K562 (cell line): ENCODE measurements around the gene APOL3. TPM values are rescaled to one million over a fixed set of nuclear protein-coding genes. Genes with fewer than 3 reads are reported as not detected.

Experiments
- ATF2 ChIP-seq: sonication (generic); formaldehyde crosslinking; IDR thresholded peaks from 2 replicates; pipeline ENCODE4 v1.8.1; 2022; ENCODE audit warnings: missing genetic modification reagents
- CREBBP ChIP-seq: IDR thresholded peaks from one replicate; pipeline ENCODE4 v1.6.1; 2012; ENCODE audit warnings: low read depth, mild to moderate bottlenecking, control low read depth, inconsistent platforms, low read length
- CTCFL ChIP-seq: IDR thresholded peaks from 2 replicates; pipeline ENCODE4 v1.6.1; 2011; ENCODE audit warnings: borderline replicate concordance, low read depth, mild to moderate bottlenecking, moderate library complexity, low read length; ENCODE audit not compliant: insufficient read depth, poor library complexity, severe bottlenecking
- DPF2 ChIP-seq: fragments of 450-650 bp; IDR thresholded peaks from 2 replicates; pipeline ENCODE4 v1.6.1; 2016
- ELK1 ChIP-seq: sonication (generic); formaldehyde crosslinking; IDR thresholded peaks from 2 replicates; pipeline ENCODE4 v1.8.1; 2022; ENCODE audit warnings: missing genetic modification reagents
- ESRRA ChIP-seq: fragments of 450-650 bp; IDR thresholded peaks from 2 replicates; pipeline ENCODE4 v1.6.1; 2014; ENCODE audit warnings: low read depth, mild to moderate bottlenecking, moderate library complexity, borderline replicate concordance
- HDAC2 ChIP-seq: fragments of 450-650 bp; IDR thresholded peaks from 2 replicates; pipeline ENCODE4 v1.6.1; 2016; ENCODE audit warnings: mild to moderate bottlenecking
- HNRNPL ChIP-seq: fragments of 200-400 bp; formaldehyde crosslinking; IDR thresholded peaks from 2 replicates; pipeline ENCODE4 v1.6.1; 2017; ENCODE audit warnings: low read depth, mild to moderate bottlenecking, low read length
- KLF6 ChIP-seq: fragments of 250-450 bp; sonication (Bioruptor Pico); IDR thresholded peaks from 2 replicates; pipeline ENCODE4 v1.4.0; 2020; ENCODE audit warnings: mild to moderate bottlenecking, moderate library complexity, borderline replicate concordance
- MTA3 ChIP-seq: fragments of 450-650 bp; formaldehyde crosslinking; IDR thresholded peaks from 2 replicates; pipeline ENCODE4 v1.6.1; 2017; ENCODE audit warnings: mild to moderate bottlenecking, borderline replicate concordance
- PCBP1 ChIP-seq: fragments of 200-400 bp; formaldehyde crosslinking; IDR thresholded peaks from 2 replicates; pipeline ENCODE4 v1.6.1; 2018; ENCODE audit warnings: mild to moderate bottlenecking, low read depth, low read length; ENCODE audit not compliant: poor library complexity, severe bottlenecking
- RFX1 ChIP-seq: fragments of 450-650 bp; IDR thresholded peaks from 2 replicates; pipeline ENCODE4 v1.6.1; 2016; ENCODE audit warnings: mild to moderate bottlenecking, moderate library complexity
- RUNX1 ChIP-seq: sonication (generic); IDR thresholded peaks from 2 replicates; pipeline ENCODE4 v1.6.1; 2016; ENCODE audit warnings: antibody characterized with exemption, low read depth
- SMAD3 ChIP-seq: fragments of 450-650 bp; formaldehyde crosslinking; conservative IDR thresholded peaks from 2 replicates; pipeline ENCODE4 v1.4.0; 2020; ENCODE audit warnings: mild to moderate bottlenecking
- SMARCB1 ChIP-seq: IDR thresholded peaks from 2 replicates; pipeline ENCODE4 v1.6.1; 2011; ENCODE audit warnings: improper control_type of control experiment, low read depth; ENCODE audit not compliant: insufficient read length
- TFE3 ChIP-seq: fragments of 450-650 bp; formaldehyde crosslinking; IDR thresholded peaks from 2 replicates; pipeline ENCODE4 v1.4.0; 2020; ENCODE audit warnings: mild to moderate bottlenecking, mixed read lengths
- YBX1 ChIP-seq: fragments of 450-650 bp; IDR thresholded peaks from 2 replicates; pipeline ENCODE4 v1.7.1; 2016; ENCODE audit warnings: mild to moderate bottlenecking
- ZBTB17 ChIP-seq: fragments of 450-650 bp; formaldehyde crosslinking; IDR thresholded peaks from 2 replicates; pipeline ENCODE4 v1.4.0; 2020; ENCODE audit warnings: mild to moderate bottlenecking
- ZBTB43 ChIP-seq: sonication (generic); formaldehyde crosslinking; IDR thresholded peaks from 2 replicates; pipeline ENCODE4 v1.8.0; 2023; ENCODE audit warnings: mild to moderate bottlenecking, missing genetic modification reagents
- ZFP1 ChIP-seq: fragments of 450-650 bp; formaldehyde crosslinking; IDR thresholded peaks from 2 replicates; pipeline ENCODE4 v1.4.0; 2020; ENCODE audit warnings: mild to moderate bottlenecking, mixed read lengths
- ZNF347 ChIP-seq: fragments of 450-650 bp; formaldehyde crosslinking; IDR thresholded peaks from 2 replicates; pipeline ENCODE4 v1.4.0; 2020; ENCODE audit warnings: low read depth, mild to moderate bottlenecking, moderate library complexity
- ZNF644 ChIP-seq: fragments of 200-800 bp; sonication (Bioruptor generic); IDR thresholded peaks from 2 replicates; pipeline ENCODE4 v1.6.1; 2016; ENCODE audit warnings: low read depth, missing genetic modification characterization, missing compliant biosample characterization
- polyA plus RNA-seq, 8 experiments: library from polyadenylated mRNA; depleted of rRNA in 4 of 8; stranded (reverse) in 5 of 8; unstranded in 3 of 8; fragments of >200 nt; fragmentation: Nextera tagmentation in 2 of 8; fragmentation: Illumina TruSeq in 1 of 8; extraction: Ambion mirVana in 2 of 8; extraction: Trizol in 1 of 8; gene quantifications; 2 replicates each; pipeline versions ENCODE4 v1.2.1 to v1.2.3, GENCODE V29; 2011 to 2014; ENCODE audit warnings: inconsistent platforms in 1 of 8, missing spikeins in 1 of 8
- total RNA-seq, 7 experiments: library from RNA; depleted of rRNA in 6 of 7; stranded (reverse); fragments of >200 nt in 6 of 7; fragmentation: Illumina TruSeq in 2 of 7; extraction: Trizol in 2 of 7; gene quantifications; 2 replicates each; pipeline versions ENCODE4 v1.2.1 to v1.2.3, GENCODE V29; 2011 to 2021; ENCODE audit warnings: low replicate concordance in 1 of 7

The APOL3 gene
- total and polyA plus RNA-seq, 9 of the 15 experiments (the other 6 are each of a cell fraction or from before 2014, with no cell fraction given) = 0.25 to 1.1 (median 0.56) TPM; not detected in 1

GRCh38 chr22:36144886-36145541 lies 15.5 kb downstream of the APOL3 start (continued):
- TF ChIP-seq YBX1 (no peak), ZBTB43 (no peak), PCBP1 (no peak), HNRNPL (no peak), RUNX1 (no peak), SMARCB1 (no peak), ZFP1 (CRISPR knock-in tag) (no peak), ELK1 (no peak), ATF2 (CRISPR knock-in tag) (no peak), CTCFL (no peak), HDAC2 (no peak), SMAD3 (CRISPR knock-in tag) (no peak), ZNF347 (CRISPR knock-in tag) (no peak), DPF2 (no peak), TFE3 (CRISPR knock-in tag) (no peak), ZNF644 (tag) (no peak), ESRRA (peak; percentile 63; the same call in 1 of the 2 replicates), RFX1 (no peak), ZBTB17 (CRISPR knock-in tag) (no peak), CREBBP (no peak), MTA3 (no peak), KLF6 (CRISPR knock-in tag) (no peak)
